Measurements from ENCODE around the gene TAF4. TPM values are rescaled to one million over a fixed set of nuclear protein-coding genes. Genes with fewer than 3 reads are reported as not detected.

TAF4 gene
- total RNA-seq, 1 donor from 2014 or later, result 17.6 TPM

- H3K27me3 ChIP-seq (ENCODE audit: low read depth), result no peaks in the 10 kb centered on the region
- intact Hi-C loops (cut with DNase I), result no loop called here
- TF ChIP-seq, protein P1, sequence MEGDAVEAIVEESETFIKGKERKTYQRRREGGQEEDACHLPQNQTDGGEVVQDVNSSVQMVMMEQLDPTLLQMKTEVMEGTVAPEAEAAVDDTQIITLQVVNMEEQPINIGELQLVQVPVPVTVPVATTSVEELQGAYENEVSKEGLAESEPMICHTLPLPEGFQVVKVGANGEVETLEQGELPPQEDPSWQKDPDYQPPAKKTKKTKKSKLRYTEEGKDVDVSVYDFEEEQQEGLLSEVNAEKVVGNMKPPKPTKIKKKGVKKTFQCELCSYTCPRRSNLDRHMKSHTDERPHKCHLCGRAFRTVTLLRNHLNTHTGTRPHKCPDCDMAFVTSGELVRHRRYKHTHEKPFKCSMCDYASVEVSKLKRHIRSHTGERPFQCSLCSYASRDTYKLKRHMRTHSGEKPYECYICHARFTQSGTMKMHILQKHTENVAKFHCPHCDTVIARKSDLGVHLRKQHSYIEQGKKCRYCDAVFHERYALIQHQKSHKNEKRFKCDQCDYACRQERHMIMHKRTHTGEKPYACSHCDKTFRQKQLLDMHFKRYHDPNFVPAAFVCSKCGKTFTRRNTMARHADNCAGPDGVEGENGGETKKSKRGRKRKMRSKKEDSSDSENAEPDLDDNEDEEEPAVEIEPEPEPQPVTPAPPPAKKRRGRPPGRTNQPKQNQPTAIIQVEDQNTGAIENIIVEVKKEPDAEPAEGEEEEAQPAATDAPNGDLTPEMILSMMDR (IDR thresholded peaks at IDR 0.05), result no peak
- H3K36me3 ChIP-seq, result peaks cover 85% of the 10 kb centered on the region
- ATAC-seq (no peak), DNase-seq (no peak)
- H3K27ac ChIP-seq, result no peak overlapping the region
- no peak overlapping the region for H3K4me3 ChIP-seq
- no peaks in the 10 kb centered on the region for H3K9me3 ChIP-seq
- no peaks in the 10 kb centered on the region for H3K4me1 ChIP-seq
These were observed 56.4 kb downstream of the TAF4 start for GRCh38 chr20:62009322-62009721.

DNA sequence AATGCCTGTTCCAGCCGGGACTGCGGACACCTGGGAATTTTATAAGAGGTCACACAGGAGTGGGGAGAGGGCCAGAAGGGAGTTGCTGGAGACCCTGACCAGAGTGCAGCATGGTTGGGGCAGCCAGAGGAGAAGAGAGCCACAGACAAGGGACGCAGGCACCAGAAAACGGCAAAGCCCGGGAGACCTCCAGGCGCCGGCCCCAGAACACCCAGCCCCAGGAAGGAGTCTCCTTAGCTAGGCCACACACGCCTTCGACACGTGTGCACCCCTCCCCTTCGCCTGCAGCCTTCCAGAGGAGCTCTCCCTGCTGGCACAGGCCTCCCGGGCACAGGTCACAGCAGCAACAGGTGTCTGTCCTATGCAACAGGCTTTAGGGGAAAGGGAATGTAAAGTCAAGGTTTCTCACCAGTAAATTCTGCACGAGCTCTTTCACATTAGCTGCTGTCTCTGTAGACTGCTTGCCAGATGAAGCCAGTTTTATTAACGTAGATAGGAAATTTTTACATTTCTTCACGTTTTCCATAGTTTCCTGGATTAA is 57.0 kb downstream of the TAF4 start:
- DNase-seq, result no peak

DNA sequence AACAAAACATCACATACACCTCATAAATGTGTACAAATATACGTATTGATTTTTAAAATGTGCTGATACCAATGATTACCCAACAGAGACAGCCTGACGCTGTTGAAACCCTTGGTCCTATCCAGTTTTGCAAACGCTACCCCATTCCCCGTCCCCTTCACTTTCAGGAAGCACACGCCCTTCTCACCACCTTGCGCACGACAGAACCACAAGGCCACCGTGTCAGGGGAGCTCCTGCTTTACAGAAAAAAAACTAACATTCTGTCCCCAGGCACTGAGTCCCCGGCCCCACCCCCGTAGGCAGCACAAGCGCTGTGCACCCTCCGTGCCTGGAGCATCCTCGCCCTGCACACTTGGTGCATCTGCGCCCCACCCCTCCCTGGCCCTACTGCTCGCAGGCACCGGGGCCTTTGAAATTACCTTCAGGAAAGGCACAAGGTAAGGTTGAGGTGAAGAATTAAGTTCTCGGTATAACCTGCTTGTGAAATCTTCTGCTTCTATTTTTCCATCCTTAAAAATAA is 58.5 kb downstream of the TAF4 start:
- H3K27ac ChIP-seq, result no peak overlapping the region
- DNase-seq (no peak), ATAC-seq (no peak)
- TF ChIP-seq, protein P1 (IDR thresholded peaks at IDR 0.05), result no peak
- H3K36me3 ChIP-seq, result peaks cover 93% of the 10 kb centered on the region
- no peaks in the 10 kb centered on the region for H3K4me1 ChIP-seq
- H3K9me3 ChIP-seq, result no peaks in the 10 kb centered on the region
- intact Hi-C loops (cut with DNase I), result no loop called here
- H3K27me3 ChIP-seq (ENCODE audit: low read depth), result no peaks in the 10 kb centered on the region
- no peak overlapping the region for H3K4me3 ChIP-seq

More for the DNA sequence above, 57.0 kb downstream of the TAF4 start:
- TF ChIP-seq, protein P1 (IDR thresholded peaks at IDR 0.05), result no peak
- ATAC-seq, result no peak
- H3K4me1 ChIP-seq, result no peaks in the 10 kb centered on the region
- no peaks in the 10 kb centered on the region for H3K27me3 ChIP-seq (ENCODE audit: low read depth)
- H3K9me3 ChIP-seq, result no peaks in the 10 kb centered on the region
- H3K36me3 ChIP-seq, result peaks cover 91% of the 10 kb centered on the region
- no peak overlapping the region for H3K4me3 ChIP-seq
- intact Hi-C loops (cut with DNase I), result no loop called here
- H3K27ac ChIP-seq, result no peak overlapping the region

- peaks cover 93% of the 10 kb centered on the region for H3K36me3 ChIP-seq
- no peaks in the 10 kb centered on the region for H3K9me3 ChIP-seq
- ATAC-seq (no peak), DNase-seq (no peak)
- intact Hi-C loops (cut with DNase I), result no loop called here
- H3K4me1 ChIP-seq, result no peaks in the 10 kb centered on the region
- H3K4me3 ChIP-seq, result no peak overlapping the region
- TF ChIP-seq, protein P1 (IDR thresholded peaks at IDR 0.05), result no peak
- H3K27me3 ChIP-seq (ENCODE audit: low read depth), result no peaks in the 10 kb centered on the region
- H3K27ac ChIP-seq, result no peak overlapping the region
These were observed 59.2 kb downstream of the TAF4 start for GRCh38 chr20:62006482-62006881.

- no peak for ATAC-seq
- H3K9me3 ChIP-seq, result no peaks in the 10 kb centered on the region
- H3K4me1 ChIP-seq, result no peaks in the 10 kb centered on the region
- H3K27me3 ChIP-seq (ENCODE audit: low read depth), result no peaks in the 10 kb centered on the region
- peaks cover 100% of the 10 kb centered on the region for H3K36me3 ChIP-seq
- DNase-seq, result no peak
- H3K4me3 ChIP-seq, result no peak overlapping the region
- intact Hi-C loops (cut with DNase I), result no loop called here
- H3K27ac ChIP-seq, result no peak overlapping the region
- TF ChIP-seq, protein P1 (IDR thresholded peaks at IDR 0.05), result no peak
These were observed 61.1 kb downstream of the TAF4 start for GRCh38 chr20:62004614-62005013.

All from lower lobe of right lung (tissue), 2 donors.